GM19023 (cell line): ENCODE measurements around the gene PHF21B.
"Not testable (repeated sequence)": the region's sequence is repeated elsewhere in the genome, so short reads cannot be mapped to it uniquely, and the experiment has no call there.

Source experiments
- ATAC-seq: cut with Tn5 transposase; IDR thresholded peaks from one replicate; pipeline ENCODE4 v1.9.1; 2021; ENCODE audit warnings: mild to moderate bottlenecking, moderate library complexity; ENCODE audit not compliant: unreplicated experiment

PHF21B gene

DNA sequence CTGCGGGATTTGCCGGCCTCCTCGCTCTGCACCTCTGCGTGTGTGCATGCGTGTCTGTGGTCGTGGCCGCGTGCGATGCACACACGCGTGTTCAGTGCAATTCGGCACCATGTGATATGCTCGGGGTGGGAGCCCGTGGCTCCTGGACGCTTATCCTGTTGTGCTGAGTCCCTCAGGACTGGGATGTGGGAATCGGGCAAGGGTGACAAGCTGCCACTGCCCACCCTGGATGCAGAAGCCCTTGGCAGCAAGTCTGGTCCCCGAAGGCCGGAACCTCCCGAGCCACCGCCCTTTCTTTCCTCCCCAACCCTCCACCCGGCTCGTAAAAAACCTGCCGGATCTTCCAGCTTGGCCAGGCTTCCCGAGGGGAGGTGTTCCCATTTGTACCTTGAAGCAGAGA, 128.2 kb downstream of the PHF21B start:
- ATAC-seq = no peak

DNA sequence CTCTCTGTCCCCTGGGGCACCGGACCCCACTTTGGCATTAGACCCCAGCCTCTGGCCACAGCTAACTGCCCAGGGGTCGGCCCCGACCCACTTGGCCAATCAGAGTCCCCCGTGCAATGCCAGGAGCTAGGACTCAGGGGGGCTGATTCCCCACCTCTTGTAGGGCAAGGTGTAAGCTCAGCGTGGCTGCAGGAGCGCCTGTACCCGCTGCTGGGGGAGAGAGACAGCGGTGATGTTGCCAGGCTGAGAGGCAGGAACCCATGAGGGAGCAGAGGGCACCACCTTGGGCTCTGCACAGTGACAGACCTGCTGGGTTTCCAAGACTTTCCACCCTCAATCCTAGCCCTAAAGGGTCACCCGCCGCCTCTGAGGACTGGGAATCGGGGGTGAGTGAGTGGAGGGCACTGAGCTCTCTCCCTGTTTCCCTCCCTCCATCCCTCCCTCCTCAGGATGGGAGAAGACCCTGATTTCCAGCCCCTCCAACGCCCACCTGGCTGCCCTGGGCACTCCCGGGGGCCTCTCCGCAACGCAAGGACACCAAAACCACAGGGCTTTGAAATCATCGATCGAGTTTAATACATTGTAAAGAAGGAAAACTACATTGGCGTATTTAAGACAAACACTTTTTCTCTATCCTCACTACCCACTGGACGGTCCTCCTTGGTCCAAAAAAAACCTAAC, 129.1 kb downstream of the PHF21B start:
- ATAC-seq = no peak

DNA sequence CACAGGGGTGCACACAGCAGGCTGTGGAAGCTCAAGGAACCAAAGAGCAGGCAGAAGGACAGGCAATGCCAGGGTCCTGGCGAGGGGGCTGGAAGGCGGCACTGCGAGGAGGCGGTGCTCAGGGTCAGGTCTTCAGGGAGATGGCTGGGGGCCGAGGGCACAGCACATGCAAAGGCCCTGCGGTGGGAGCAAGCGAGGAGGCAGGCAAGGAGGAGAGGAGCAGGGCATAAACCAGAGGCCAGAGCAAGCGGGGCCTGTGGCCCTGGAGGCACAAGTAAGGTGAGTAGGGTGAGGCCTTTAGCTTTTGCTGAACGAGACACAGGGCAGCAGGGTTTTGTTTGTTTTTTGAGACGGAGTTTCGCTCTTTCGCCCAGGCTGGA, 130.5 kb downstream of the PHF21B start:
- ATAC-seq = no peak

DNA sequence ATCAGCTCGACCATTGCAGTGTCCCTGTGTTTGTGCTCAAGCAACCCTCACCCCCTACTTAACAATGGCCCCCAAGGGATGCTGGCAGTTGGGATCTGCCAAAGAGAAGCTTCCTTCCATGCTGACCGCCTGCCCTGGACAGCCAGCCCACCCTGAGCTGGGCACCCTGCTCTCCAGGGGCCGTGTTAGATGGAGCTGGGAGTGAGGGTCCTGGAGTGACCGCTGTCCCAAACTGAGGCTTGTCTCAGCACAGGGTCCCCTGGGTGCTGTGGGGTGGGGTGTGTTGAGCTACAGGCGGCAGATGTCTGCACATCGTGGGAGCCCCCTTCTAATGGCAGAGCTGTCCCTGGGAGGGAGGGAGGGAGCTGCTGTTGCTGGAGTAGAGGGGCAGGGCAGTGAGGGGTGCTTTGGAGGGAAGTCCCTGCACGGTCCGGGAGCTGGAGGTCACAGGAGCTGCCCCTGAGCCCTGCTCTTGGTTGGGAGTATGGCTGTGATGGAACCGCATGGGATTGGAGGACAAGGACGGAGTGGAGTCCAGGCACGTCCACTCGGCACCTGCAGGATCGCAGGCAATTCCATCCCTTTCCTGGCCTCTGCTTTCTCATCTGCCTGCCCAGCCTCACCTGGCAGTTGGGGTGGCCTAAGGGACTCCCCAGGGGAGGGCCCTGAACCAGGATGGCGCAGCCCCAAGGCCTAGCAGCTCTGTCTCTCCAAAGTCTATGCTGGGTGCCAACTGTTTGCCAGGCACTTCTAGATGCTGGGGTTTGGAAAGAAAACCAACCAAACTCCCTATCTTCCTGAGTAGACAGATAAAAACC, 131.1 kb downstream of the PHF21B start:
- ATAC-seq = no peak

DNA sequence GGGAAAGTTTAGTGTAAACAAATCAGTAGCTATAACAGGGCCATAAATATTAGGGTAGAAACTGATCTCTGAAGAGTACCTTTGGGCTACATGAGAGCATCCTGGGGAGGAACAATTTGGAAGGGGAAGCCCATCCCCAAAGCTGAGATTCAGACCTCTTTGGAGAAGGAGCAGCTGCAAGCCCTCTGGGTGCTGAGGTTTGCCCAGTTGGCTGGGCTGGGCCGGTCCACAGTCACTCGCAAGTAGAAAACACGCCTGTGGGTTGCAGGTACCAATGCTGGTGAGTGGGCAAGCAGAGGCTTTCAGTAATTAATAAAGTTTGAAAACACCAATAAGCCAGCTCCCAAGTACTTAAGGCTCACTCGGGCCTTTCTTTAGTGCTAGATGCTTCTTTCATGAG, 132.9 kb downstream of the PHF21B start:
- no peak for ATAC-seq

DNA sequence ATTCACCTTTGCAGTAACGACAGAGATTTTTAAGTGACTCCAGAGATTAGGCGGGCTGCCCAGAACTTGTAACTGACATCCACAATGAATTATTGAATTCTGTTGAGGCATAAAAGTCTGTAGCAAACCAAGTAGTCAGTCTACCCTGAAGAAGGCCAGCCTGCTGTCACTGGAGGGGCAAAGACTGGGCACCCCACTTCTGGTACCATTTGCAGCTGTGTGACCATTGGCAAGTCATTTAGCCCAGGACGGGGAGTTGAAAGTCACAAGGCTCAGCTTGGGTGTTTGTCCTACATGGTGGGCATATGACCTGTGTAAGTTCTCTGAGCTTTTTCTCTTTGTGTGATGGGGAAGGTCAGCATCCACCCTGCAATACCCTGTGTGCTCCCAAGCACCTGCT, 138.0 kb downstream of the PHF21B start:
- no peak for ATAC-seq

DNA sequence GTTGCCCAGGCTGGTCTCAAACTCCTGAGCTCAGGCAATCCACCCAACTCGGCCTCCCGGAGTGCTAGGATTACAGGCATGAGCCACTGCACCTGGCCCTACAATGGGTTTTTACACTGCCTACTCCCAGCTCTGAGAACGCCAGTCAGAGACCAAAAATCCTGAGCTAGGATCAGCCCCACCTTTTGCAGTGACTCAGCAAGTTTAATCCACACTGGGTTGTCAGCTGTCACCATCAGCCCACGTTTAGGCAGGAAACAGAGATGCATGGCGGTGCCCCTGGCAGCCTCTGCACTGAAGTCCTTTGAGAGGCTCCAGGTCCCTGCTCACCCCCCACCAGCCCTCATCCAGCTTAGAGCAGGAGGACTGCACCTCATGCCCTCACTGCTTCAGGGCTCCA, 139.8 kb downstream of the PHF21B start:
- ATAC-seq = no peak

DNA sequence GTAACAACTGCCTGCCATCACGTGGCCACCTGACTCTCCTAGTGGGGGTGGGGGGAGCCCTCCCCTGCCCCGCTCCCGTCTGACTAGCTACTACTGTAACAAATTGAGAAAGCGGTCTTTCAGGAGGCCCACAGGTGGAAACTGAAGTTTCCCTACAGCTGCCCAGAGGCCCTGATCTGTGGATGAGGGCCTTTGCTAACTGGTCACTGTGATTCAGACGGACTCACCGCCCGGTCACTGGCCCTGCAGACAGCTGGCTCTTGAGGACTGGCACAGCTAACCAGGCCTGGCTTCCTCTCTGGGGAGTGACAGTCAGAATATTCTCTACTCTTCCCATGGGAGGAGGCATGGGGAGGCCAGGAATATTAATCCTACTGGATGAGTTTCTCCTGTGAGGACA, 140.6 kb downstream of the PHF21B start:
- no peak for ATAC-seq

DNA sequence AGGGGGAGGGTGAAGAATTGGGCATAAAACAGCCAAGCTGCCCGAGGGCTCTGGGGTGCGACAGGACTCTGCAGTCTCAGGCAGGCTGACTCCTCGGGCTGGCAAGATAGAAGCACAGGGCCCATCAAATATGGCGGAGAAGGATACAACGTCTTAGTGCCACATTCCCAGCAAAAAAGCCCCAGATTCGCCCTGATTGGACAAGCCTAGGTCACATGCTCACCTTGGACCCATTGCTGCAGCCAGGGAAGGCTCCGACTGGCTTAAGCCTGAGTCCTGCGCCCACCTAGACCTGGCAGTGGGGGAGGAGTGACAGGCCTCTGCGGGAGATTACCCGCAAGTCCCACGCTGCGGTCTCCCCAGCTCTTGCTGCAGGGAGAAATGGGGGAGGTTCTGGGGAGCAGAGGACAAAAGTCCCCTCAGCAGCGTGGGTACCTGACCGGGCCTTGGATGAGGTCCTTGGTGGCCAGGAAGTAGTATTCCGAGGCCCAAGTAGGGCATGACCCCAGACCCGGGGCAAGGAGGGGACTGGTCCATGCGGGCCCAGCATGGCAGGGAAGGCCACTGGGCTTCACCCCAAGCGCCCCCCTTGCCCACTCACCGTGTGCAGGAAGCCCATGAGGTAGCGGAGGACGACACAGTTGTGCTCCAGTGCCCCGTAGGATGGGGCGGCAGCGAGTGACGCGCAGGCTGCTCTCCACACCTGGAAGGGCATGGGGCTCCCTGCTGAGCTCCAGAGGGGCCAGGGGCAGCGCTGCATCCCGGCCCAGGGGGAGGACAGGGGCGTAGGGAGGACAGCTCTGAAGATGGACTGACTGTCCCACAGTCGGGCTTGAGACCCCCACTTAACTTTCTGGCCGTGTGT, 144.4 kb downstream of the PHF21B start:
- no peak for ATAC-seq

DNA sequence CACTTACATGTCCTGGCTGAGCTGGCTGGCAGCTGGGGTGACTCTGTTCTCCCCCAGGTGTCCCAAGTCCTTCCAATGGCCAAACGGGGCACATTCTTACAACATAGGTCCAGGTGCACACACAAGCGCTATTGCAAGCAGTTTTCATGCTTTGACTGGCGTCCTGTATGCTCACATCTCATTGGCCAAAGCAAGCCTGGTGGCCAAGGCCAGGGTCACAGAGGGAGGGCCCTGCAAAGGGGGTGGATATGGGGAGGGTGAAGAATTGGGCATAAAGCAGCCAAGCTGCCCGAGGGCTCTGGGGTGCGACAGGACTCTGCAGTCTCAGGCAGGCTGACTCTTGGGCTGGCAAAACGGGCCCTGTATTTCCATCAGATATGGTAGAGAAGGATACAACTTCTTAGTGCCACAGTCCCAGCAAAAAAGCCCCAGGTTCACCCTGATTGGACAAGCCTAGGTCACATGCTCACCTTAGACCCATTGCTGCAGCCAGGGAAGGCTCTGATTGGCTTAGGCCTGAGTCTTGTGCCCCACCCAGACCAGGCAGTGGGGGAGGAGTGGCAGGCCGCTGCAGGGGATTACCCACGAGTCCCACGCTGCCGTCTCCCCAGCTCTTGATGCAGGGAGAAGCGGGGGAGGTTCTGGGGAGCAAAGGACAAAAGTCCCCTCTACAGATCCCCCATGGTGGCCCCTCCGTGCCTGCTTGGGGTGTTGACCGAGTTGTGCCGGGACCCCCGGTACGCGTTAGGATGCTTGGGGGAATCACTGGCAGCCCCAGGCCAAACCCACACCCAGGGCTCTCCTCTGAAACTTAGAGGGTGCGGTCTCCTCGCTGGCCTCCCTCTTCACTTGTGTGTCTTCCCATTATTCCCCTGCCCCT, 146.6 kb downstream of the PHF21B start:
- ATAC-seq = no peak

DNA sequence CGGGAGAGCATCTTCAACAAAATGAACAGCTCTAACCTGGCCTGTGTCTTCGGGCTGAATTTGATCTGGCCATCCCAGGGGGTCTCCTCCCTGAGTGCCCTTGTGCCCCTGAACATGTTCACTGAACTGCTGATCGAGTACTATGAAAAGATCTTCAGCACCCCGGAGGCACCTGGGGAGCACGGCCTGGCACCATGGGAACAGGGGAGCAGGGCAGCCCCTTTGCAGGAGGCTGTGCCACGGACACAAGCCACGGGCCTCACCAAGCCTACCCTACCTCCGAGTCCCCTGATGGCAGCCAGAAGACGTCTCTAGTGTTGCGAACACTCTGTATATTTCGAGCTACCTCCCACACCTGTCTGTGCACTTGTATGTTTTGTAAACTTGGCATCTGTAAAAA, 147.5 kb downstream of the PHF21B start:
- ATAC-seq = no peak

DNA sequence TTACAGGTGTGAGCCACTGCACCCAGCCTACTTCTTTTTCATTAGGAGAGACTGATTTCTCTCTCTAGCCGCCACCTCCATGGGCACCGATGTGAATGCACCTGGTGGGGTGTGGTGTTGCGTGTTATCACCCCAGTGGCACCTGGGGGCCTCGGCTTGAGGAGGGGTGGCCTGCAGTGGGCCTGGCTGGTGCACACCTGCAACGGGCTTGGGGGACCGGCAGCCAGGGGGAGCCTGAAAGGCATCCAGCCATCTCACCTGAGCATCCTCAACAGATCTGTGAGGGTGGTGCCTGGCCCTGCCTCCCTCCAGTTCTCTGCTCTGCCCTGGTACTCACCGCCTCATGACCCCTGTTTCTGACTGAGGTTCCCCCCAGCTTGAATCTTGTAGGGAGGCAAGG, 148.6 kb downstream of the PHF21B start:
- no peak for ATAC-seq

DNA sequence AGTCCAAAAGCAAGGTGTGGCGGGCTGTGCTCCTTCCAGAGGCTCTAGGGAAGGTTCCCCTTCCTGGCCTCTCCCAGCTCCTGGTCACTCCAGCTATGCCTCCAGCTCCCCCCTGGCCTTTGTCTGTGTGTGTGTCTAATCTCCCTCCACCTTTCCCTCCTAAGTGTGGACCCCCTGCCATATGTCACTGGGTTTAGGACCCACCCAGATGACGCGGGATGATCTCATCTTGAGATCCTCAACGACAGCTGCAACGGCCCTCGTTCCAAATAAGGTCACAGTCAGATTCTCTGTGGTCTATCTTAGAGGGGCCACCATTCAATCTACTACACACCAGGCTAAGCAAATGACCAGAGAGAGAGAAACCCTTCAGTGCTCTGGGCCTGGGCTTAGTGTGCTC, 149.5 kb downstream of the PHF21B start:
- ATAC-seq = no peak

DNA sequence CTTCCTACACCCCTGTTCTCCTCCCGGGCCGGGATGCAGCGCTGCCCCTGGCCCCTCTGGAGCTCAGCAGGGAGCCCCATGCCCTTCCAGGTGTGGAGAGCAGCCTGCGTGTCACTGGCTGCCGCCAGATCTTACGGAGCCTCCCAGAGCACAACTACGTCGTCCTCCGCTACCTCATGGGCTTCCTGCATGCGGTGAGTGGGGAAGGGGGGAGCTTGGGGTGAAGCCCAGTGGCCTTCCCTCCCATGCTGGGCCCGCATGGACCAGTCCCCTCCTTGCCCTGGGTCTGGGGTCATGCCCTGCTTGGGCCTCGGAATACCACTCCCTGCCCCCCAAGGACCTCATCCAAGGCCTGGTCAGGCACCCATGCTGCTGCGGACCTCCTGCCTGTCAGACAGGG, 150.2 kb downstream of the PHF21B start:
- no peak for ATAC-seq

DNA sequence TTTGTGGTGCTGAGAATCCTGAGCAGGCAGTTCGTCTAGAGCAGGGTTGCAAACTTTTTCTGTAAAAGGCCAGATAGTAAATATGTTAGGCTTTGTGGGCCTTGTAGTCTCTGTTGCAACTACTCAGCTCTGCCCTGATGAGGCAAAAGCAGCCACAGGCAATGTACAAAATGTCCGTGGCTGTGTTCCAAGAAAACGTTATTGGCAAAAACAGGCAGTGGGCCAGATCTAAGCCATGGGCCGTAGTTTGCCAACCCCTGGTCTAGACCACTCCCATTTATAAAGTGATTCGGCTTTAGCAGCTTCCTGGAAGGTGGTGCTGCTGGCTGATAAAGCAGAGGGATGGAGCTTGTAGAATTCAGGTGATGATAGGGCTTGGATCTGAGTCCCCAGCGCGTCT, 151.0 kb downstream of the PHF21B start:
- ATAC-seq = not testable (repeated sequence)

DNA sequence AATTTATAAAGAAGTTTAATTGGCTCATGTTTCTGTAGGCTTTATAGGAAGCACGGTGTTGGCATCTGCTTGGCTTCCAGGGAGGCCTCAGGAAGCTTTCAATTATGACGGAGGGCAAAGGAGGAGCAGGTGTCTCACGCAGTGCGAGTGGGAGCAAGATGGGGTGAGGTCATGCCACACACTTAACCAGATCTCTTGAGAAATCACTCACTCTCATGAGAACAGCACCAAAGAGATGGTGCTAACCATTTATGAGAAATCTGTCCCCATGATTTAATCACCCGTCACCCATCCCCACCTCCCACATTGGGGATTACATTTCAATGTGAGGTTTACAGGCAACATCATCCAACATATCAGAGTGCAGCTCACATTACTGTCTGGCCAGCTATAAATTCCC, 153.9 kb downstream of the PHF21B start:
- no peak for ATAC-seq

DNA sequence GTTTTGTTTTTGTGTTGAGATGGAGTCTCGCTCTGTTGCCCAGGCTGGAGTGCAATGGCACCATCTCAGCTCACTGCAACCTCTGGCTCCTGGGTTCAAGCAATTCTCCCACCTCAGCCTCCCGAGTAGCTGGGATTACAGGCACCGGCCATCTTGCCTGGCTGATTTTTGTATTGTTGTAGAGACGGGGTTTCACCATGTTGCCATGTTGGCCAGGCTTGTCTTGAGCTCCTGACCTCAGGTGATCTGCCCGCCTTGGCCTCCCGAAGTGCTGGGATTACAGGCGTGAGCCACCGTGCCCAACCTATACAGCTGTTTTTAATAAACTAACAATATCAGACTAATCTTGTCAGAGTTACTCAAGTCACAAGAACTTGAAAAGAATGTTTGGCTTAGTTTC, 155.2 kb downstream of the PHF21B start:
- not testable (repeated sequence) for ATAC-seq

DNA sequence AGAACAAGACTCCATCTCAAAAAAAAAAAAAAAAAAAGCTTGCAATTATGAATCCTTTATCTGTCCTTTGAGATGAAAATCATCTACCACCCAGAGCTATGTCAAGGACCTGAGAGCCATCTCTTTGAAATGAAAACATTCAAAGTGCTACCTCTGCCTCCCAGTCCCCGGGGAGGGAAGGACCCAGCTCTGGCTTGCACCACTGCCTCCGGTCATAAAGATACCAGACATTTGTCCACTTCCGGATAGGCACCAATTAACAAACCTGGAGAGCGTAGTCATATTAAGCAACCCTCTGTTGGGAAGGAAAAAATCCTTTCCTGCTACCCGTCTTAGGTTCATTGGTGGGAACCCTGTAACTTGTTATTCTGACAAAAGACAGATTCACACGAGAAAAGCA, 158.9 kb downstream of the PHF21B start:
- ATAC-seq = no peak

DNA sequence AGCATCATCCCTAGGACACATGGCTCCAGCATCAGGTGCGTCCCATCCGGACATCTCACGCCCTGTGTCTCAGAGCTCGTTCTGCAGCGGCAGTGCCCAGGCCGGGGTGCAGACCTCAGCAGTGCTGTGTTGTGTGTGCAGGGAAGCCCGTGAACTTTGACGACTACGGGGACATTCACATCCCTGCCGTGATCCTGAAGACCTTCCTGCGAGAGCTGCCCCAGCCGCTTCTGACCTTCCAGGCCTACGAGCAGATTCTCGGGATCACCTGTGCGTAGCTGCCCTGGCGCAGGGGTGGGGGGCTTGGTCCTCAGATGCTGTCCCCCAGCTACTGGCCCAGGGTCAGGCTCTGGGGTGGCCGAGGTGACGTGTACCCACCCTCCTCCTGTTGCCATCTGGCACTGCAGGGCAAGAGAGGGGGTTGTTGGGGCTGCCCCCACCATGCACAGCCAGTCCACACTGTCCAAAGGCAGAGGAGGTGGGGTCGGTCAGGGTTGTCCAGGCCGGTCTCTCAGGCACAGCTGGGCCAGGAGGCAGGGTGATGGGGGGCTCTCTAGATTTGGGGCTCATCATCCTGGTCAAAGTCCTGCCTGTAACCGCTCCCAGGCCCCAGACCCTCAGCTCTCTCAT, 160.9 kb downstream of the PHF21B start:
- ATAC-seq = no peak

DNA sequence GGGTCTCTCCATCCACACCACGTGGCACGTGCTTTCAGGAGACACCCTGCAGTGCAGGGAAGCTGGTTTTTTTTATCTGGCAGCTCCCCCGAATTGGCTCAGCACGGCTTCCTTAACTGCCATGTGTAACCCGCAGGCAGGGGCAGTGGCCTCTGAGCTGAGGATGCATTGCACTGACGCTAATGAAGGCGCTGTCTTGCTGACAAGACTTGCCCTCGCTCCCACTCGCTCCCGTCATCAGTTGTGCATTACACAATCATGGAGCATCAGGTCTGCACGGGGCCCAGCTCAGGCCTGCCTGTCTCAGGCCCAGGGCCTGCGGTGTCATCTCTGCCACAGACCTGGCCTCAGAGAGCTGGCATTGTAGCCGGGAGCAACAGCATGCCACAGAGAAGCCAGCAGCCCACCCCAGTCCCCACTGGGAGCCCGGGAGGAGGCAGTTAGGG, 161.5 kb downstream of the PHF21B start:
- no peak for ATAC-seq
